Nephron progenitor cell (in vitro differentiated cells): Measurements from ENCODE around the gene FOXK2.
"Not testable (repeated sequence)": the region's sequence is repeated elsewhere in the genome, so short reads cannot be mapped to it uniquely, and the experiment has no call there.

ENCODE experiments used
- DNase-seq: peaks from one replicate; pipeline ENCODE4 v3.0.0; 2021
- H3K27ac Mint-ChIP-seq: 2 replicates; pipeline ENCODE4 v1.8.0; 2021; ENCODE audit warnings: mild to moderate bottlenecking, moderate library complexity, mixed read lengths
- H3K27me3 Mint-ChIP-seq: 2 replicates; pipeline ENCODE4 v1.8.0; 2021; ENCODE audit warnings: mild to moderate bottlenecking, low read depth, mixed read lengths; ENCODE audit not compliant: poor library complexity
- H3K36me3 Mint-ChIP-seq: 2 replicates; pipeline ENCODE4 v1.8.0; 2021; ENCODE audit warnings: low read depth, mixed read lengths
- H3K4me1 Mint-ChIP-seq: 2 replicates; pipeline ENCODE4 v1.8.0; 2021; ENCODE audit warnings: mixed read lengths
- H3K4me3 Mint-ChIP-seq: 2 replicates; pipeline ENCODE4 v1.8.0; 2021; ENCODE audit warnings: mild to moderate bottlenecking, moderate library complexity, mixed read lengths
- H3K9me3 Mint-ChIP-seq: 2 replicates; pipeline ENCODE4 v1.8.0; 2021; ENCODE audit warnings: mild to moderate bottlenecking, moderate library complexity, mixed read lengths
- TF ChIP-seq, protein P1 (sequence below): fragments of 200-600 bp; sonication (generic); IDR thresholded peaks from 2 replicates; pipeline ENCODE4 v1.5.0; 2021; ENCODE audit warnings: antibody characterized with exemption

FOXK2 gene

DNA sequence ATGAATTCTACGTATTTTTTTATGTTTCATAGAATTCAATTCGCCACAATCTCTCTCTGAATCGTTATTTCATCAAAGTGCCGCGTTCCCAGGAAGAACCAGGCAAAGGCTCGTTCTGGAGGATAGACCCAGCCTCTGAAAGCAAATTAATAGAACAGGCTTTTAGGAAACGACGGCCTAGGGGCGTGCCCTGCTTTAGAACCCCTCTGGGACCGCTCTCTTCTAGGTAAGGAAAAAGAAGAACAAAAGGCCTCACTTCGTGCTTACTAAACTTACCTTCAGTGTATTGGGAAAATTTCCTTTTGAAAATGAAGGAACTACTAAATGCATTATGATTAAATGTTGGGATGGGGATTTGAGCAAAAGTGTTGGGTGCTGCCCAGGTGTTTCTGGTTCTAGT lies 63.2 kb downstream of the FOXK2 start:
- Mint-ChIP-seq H3K27me3 (no peaks in the 10 kb centered on the region), H3K9me3 (no peaks in the 10 kb centered on the region), H3K36me3 (peaks cover 67% of the 10 kb centered on the region), H3K4me3 (no peak overlapping the region), H3K4me1 (peaks cover 27% of the 10 kb centered on the region), H3K27ac (peak overlapping the region; percentile 68)
- DNase-seq: no peak
- TF ChIP-seq, protein P1, sequence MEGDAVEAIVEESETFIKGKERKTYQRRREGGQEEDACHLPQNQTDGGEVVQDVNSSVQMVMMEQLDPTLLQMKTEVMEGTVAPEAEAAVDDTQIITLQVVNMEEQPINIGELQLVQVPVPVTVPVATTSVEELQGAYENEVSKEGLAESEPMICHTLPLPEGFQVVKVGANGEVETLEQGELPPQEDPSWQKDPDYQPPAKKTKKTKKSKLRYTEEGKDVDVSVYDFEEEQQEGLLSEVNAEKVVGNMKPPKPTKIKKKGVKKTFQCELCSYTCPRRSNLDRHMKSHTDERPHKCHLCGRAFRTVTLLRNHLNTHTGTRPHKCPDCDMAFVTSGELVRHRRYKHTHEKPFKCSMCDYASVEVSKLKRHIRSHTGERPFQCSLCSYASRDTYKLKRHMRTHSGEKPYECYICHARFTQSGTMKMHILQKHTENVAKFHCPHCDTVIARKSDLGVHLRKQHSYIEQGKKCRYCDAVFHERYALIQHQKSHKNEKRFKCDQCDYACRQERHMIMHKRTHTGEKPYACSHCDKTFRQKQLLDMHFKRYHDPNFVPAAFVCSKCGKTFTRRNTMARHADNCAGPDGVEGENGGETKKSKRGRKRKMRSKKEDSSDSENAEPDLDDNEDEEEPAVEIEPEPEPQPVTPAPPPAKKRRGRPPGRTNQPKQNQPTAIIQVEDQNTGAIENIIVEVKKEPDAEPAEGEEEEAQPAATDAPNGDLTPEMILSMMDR: no peak

DNA sequence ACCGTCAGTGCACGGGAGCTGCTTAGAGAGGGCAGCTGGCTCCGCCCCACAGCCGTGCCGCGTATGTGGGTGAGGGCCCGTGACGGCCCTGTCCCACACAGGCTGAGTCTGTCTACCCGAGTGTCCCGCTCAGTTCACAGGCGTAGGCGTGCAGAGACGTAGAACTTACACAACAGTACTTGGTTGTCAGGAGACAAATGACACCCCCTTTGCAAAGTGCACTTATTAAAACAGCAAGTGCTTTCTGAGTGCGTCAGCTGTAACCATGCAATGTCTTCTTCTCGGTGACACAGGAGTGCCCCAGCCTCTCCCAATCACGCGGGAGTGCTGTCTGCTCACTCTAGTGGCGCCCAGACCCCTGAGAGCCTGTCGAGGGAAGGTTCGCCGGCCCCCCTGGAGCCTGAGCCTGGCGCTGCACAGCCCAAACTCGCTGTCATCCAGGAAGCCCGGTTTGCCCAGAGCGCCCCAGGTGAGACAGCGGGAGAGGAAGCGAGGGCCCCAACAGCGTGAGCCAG lies 64.2 kb downstream of the FOXK2 start:
- TF ChIP-seq, protein P1: no peak
- H3K27ac Mint-ChIP-seq: no peak overlapping the region
- H3K4me3 Mint-ChIP-seq: no peak overlapping the region
- H3K4me1 Mint-ChIP-seq: peaks cover 17% of the 10 kb centered on the region
- peaks cover 64% of the 10 kb centered on the region for H3K36me3 Mint-ChIP-seq
- no peaks in the 10 kb centered on the region for H3K27me3 Mint-ChIP-seq
- no peak for DNase-seq
- H3K9me3 Mint-ChIP-seq: no peaks in the 10 kb centered on the region

DNA sequence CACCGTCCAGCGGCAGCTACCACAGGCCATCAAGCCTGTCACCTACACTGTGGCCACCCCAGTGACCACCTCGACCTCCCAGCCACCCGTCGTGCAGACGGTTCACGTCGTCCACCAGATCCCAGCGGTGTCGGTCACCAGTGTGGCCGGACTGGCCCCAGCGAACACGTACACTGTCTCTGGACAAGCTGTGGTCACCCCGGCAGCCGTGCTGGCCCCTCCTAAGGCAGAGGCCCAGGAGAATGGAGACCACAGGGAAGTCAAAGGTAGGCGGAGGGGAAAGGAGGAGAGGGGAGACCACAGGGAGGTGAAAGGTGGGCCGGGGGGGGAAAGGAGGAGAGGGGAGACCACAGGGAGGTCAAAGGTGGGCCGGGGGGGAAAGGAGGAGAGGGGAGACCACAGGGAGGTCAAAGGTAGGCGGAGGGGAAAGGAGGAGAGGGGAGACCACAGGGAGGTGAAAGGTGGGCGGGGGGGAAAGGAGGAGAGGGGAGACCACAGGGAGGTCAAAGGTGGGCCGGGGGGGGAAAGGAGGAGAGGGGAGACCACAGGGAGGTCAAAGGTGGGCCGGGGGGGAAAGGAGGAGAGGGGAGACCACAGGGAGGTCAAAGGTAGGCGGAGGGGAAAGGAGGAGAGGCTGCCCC lies 66.5 kb downstream of the FOXK2 start:
- not testable (repeated sequence) for H3K4me3 Mint-ChIP-seq, H3K27me3 Mint-ChIP-seq, H3K9me3 Mint-ChIP-seq, DNase-seq
- Mint-ChIP-seq H3K4me1 (peaks cover 13% of the 10 kb centered on the region), H3K36me3 (peaks cover 60% of the 10 kb centered on the region), H3K27ac (peak overlapping the region; percentile 96)

DNA sequence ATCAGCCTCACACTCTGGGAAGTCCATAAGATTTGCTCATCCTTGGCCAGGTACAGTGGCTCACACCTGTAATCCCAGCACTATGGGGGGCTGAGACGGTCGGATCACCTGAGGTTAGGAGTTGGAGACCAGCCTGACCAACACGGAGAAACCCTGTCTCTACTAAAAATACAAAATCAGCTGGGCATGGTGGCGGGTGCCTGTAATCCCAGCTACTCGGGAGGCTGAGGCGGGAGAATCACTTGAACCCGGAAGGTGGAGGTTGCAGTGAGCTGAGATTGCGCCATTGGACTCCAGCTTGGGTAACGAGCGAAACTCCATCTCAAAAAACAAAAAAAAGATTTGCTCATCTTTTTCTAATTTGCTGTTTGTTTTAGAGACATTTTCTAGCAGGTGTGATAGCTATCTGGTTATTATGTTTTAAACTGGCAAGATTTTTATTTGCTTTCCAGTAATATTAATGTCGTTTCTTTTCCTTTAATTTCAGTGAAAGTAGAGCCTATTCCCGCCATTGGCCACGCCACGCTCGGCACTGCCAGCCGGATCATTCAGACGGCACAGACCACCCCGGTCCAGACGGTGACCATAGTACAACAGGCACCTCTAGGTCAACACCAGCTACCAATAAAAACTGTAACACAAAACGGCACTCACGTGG lies 67.2 kb downstream of the FOXK2 start:
- peak overlapping the region; percentile 91 for H3K27ac Mint-ChIP-seq
- peaks cover 58% of the 10 kb centered on the region for H3K36me3 Mint-ChIP-seq
- DNase-seq: no peak
- peaks cover 12% of the 10 kb centered on the region for H3K4me1 Mint-ChIP-seq
- TF ChIP-seq, protein P1: no peak
- H3K9me3 Mint-ChIP-seq: no peaks in the 10 kb centered on the region
- H3K4me3 Mint-ChIP-seq: no peak overlapping the region
- peaks cover 4% of the 10 kb centered on the region for H3K27me3 Mint-ChIP-seq

DNA sequence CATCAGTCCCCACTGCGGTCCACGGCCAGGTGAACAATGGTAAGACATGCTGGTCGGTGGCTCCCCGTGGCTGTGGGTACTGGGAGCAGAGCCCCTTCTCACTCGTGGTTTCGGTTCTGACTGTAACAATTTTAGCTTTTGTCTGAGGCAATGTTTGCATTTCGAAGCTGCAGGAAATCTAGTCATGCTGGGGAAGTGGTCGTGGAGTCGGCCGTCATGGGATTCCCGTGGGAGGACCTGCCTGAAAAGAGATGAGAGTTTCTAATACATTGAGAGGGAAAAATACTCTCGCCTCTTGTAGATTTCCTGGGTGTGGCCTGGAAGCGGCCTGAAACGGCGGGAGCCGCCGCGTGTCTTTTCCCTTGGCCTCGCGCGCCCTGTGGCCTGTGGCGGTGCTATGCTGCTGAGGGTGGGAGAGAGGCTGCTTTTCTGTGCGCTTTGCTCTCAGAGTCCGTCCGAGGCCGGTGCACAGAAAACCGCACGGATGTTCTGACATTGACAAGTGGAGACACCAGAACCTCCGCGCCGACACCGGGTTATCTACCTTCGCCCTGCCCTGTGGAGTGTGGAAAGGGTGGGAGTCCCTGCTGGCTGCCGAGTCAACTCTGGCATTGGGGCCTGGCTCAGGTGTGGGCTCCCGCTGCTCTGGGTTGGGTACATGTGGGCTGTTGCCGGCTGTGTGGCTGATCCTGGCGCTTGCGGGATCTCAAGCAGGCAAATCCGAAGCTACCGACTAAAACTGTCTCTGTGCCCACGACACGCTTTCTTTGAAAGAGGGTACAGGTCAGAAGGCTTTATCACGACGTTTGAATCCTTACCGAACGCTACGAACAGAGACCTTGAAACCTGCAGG lies 67.9 kb downstream of the FOXK2 start:
- Mint-ChIP-seq H3K9me3 (no peaks in the 10 kb centered on the region), H3K27ac (peak overlapping the region; percentile 92), H3K27me3 (peaks cover 4% of the 10 kb centered on the region), H3K4me1 (peaks cover 8% of the 10 kb centered on the region), H3K4me3 (no peak overlapping the region), H3K36me3 (peaks cover 50% of the 10 kb centered on the region)
- no peak for DNase-seq
- TF ChIP-seq, protein P1: no peak
